ENCODE data around the gene CD38.

CD38 gene

DNA sequence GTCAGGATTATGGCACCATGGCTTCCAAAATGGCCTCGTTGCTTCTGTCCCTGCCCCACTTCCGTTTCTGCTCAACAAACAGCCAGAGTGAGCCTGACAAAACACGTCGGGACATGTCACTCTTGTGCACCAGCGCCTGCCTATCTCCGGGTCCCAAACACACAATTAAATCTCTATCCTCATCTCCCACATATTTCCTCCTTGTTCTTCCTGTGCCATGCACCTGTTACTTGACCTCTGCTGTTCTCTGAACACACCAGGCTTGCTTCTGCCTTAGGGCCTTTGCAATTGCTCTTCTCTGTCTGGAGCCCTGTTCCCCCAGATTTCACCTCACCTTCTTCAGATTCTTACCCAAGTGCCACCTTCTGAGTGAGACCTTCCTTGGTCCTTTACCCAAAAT, 12.7 kb upstream of the CD38 start:
- no peak for DNase-seq

DNA sequence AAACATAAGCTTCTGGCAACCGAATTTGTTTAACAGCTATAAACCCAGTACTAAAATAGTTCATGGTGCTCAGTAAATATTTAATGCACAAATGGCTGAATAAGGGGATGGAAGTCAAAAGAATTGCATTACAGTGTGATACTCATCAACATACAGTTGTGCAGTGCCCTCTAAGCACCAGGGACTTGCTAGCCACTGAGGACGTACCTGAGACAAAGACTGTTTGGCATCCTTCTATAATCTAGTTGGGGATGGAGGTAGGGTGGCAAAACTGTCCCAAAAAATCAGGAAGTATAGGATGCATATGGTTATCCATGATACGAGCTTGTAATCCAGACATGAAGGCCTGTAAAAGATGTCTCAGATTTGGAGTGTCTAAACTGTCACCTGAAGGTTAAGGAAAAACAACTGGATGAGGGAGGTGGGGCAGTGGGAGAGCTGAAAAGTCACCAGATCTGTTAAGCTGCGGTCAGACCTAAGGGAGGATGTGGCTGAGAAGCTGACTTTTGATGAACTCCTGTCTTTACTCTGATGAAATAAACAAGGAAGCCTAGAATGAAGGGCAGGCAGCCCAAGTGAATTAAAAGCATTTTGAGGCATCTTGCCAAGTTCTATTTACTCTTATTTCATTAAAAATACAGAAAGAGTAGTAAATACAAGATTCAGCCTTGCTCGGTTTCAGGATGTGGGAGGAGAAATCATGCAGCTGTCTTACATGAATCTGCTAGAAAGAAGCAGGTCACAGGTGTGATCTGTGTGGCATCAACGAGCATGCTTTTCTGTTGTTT, 12.0 kb upstream of the CD38 start:
- no peak for DNase-seq

DNA sequence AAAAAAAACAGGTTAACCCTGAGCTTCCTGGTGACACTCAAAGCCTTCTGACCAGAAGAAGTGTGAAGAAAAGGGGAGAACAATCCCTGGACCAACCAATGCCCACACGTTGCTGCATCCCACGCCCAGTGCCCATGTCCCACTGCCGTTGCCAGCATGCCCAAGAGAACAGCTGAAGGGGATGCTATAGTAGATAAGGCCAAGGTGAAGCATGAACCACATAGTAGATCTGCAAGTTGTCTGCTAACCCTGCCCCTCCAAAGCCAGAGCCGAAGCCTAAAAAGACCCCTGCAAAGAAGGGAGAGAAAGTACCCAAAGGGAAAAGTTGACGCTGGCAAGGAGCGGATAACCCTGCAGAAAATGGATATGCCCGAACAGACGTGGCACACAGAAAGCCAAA, 11.3 kb upstream of the CD38 start:
- DNase-seq = no peak

DNA sequence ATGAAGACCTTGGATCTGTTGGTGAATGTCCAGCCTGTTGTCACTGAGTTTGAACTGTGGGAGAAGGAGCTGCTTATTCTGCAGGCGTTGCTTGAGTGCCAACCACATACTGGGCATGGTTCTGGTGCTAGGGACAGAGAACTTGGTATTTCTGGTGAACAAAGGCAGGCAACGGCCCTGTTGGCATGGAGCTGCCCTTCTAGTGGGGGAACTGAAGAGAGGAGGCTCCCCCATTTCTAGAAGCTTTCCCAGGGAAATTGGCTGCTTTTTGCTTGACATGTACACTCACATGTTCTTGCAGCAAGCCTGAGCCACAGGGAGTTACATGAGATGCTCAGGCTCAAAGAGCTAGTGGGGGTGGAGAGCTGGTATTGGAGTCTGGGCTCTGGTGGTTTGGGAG, 8.9 kb upstream of the CD38 start:
- no peak for DNase-seq

DNA sequence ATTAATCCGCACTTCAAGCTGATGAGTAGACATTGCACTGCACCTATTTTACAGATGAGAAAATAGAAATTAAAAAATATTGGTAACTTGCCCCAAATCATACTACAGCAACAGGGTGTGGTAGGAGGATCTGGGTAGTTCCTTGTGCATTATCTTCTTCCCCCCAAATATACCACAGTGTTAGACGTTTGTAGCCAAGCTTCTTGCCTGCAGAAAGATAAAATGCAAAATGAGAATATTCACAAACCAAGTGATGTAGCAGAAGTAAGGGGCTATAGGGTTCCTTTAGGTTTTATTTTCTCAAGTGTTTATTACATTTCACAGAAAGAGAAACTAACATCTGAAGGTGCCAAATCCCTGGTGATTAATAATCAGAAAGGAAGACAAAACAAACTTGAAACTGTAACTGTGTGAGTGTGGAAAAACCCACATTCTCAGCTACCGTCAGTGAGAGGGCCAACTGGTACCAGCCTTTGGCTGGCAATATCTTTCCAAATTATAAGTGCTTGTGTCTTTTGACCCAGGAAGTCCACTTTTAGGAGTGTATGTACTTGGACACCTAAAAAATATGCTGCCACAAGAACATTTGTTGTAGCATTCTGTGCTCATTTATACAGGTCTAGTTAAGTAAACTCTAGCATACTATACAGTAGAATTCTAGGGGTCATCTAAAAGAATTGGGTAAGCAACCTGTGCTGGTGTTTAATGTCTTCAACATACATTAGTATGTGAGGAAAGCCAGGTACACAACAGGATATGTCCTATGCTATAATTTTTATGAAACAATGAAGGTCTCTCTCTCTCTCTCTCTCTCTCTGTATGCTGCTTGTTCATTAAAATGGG, 6.7 kb upstream of the CD38 start:
- no peak for DNase-seq

DNA sequence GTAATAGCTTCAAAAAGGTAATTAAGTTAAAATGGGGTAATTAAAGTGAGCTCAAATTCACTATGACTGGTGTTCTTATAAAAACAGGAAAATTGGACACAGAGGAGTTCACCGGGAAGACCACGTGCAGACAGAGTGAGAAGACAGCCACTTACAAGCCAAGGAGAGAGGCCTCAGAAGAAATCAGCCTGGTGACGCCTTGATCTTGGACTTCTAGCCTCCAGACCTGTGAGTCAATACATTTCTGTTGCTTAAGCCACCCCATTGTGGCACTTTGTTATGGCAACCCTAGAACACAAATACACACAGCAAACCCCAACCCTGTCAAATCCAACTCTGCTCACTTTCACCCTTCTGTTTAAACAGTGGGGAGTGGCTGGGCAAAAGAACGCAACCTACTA, 4.1 kb upstream of the CD38 start:
- DNase-seq = no peak

DNA sequence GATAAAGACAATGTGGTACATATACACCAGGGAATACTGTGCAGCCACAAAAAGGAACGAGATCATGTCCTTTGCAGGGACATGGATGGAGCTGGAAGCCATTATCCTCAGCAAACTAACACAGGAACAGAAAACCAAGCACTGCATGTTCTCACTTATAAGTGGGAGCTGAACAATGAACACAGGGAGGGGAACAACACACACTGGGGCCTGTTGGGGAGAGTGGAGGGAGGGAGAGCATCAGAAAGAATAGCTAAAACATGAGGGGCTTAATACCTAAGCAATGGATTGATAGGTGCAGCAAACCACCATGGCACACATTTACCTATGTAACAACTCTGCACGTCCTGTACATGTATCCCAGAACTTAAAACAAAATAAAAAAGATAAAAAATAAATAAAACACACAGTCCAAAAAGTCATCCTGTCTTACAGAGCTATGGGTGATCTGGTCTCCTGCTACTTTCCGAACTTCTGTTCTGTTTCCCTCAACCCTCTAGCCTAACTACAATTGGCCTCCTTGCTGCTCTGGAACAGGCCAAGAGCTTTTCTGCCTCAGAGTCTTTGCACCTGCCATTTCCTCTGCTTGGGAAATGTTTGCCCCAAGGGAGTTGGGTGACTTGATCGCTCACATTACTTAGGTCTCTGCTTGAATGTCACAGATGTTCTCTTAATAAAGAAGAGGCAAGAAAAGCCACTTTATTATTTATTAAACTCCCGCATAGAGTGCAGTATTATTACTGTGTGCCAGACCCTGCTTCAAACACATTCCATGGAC, 1.1 kb upstream of the CD38 start:
- no peak for DNase-seq

DNA sequence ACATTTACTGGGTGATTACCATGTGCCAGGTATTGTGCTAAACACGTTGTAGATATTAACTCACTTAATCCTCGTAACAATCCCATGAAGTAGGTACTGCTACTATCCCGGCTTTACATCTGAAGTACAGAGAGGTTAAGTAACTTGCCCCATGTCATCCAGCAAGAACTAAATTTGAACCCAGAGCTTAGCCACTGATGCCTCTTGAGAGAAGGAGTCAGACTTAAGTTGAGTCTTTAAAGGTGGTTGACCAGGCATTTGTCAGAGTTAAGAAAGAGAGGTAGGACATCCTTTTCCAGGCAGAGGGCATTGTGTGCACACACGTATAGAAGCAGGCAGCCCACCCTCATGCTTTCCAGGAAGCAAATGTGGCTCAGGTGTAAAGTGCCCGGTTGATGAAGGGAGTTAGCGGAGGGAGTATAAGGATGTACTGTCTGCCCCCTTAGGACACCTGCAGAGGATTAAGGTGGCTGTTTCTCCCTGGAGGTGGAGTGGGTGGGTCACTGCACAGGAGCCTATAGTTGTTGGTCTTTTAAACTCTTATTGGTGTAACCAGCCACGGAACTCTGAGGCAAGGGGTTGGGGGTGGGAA, 335 bp upstream of the CD38 start:
- DNase-seq = no peak

DNA sequence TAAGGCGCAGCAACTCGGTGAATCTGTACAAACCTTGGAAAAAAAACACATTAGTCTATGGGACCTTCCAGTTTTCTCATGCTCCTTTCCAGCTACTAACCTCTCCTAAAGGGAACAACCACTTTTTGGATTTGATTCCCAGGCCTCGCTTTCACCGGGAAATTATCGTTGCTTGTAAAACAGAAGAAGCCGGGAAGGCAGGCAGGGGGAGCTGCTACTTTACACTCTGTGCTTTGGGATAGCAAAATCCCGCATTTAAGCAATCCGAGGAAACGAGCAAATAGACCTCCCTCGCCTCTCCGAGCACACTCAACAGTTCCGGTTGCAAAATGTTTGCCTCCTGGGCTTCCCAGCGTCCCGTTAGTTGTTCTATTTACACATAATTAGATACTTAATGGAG, 1.2 kb downstream of the CD38 start:
- no peak for DNase-seq

DNA sequence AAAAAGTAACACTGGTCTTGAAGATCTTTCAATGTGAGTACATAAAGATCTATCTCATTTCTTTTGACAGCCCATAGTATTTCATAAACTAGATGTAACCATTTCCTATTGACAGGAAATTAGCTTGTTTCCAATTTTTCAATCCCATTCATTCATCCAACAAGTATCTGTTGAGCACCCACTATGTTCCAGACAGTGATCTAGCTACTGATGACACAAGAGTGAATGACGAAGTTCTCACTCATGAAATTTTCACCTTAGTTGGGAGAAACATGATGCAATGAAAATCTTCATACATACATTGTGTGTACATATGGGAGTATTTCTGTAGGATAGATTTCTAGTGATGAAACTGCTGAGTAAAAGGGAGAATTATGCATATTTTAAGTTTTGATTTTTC, 1.7 kb downstream of the CD38 start:
- no peak for DNase-seq

DNA sequence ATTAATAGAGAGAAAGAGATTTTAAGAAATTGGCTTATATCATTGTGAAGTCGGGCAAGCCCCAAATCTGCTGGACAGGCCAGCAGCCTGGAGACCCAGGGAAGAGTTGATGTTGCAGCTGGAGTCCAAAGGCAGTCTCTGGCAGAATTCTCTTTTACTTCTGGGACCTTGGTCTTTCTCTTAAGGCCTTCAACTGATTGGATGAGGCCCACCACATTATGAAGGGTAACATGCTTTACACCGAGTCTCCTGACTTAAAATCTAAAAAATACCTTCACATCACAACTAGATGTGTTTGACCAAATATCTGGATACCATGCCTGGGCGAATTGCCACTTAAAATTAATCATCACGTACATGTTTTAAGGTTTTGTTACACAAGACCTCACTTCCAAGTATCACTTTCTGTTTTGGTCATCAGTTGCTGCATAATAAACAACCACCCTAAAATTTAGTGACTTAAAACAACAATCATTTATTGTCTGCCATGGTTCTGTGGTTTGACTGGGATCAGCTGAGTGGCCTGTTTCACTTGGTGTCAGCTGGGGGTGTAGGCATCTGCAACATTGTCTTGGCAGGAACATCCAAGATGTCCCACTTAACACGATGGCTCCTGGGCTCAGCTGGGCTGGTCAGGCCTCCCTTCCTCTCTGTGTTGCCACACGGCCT, 3.4 kb downstream of the CD38 start:
- no peak for DNase-seq

DNA sequence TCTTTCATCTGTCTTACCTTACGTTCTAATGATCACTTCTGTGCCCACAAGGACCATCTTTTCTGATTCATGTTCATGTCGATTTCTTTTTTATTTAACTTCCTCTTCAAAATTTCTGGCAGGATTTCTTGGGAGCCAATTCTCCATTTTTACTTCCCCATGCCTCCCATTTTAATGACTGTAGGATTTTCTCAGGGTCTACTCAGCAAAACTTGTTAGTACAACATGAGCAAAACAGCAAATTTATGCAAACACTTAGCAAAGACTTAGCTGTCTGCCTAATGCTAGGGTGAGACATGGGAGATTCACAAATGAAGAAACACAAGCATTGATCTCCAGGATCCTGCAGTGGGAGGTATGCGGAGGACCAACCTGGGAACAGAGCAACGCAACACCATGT, 5.5 kb downstream of the CD38 start:
- DNase-seq = no peak

DNA sequence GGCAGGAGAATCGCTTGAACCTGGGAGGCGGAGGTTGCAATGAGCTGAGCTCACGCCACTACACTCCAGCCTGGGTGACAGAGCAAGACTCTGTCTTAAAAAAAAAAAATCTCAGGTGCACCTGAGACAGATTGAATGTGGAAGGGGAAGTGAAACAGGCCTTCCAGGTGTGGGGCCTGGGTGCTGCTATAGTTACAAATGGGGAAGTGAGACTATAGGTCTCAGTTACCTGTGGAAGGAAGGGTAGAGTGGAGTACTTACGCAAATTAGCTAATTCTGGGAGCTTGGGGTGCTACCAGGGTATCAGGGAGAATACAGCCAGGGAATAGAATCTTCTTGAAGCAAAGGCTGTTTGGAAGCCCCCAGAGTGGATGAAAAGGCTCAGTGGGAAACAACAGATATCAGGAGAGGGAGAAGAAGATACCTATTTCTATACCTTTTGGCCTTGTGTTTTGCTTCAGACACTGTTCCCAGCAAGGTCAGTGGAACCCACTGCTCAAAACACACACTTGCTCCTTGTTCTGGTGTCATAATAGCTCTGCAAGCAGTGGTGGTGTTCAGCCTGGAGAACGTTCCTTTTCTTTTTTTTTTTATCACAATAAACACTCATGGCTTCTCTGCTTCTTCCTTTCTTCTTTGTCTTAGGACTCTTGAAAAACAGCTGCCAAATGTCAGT, 7.0 kb downstream of the CD38 start:
- DNase-seq = no peak

DNA sequence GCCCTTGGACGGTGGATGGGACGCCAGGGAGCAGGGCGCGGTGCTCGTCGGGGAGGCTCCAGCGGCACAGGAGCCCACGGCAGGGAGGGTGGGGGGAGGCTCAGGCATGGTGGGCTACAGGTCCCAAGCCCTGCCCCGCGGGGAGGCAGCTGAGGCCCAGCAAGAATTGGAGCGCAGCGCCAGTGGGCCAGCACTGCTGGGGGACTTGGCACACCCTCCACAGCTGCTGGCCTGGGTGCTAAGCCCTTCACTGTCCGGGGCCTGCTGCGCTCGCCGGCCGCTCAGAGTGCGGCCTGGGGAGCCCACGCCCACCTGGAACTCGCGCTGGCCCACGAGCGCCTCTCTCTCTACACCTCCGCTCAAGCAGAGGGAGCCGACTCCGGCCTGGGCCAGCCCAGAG, 8.6 kb downstream of the CD38 start:
- DNase-seq = no peak

DNA sequence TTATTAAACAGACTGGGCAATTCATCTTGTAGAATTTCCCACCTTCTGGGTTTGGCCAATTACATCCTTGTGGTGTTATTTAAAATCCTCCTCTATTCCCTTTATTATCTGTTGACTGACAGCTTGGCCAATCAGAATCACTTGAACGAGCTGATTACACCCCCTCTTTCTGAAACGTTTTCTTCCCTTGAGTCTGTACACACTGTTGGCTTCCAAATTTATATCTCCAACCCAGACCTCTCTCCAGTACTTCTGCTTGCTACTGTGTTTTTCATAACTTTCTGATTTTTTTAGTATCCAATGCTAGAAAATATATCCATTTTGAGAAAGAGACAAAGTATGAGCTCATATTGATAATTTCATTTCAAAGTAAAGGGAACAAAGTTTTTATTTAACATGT, 14.8 kb downstream of the CD38 start:
- DNase-seq = no peak

DNA sequence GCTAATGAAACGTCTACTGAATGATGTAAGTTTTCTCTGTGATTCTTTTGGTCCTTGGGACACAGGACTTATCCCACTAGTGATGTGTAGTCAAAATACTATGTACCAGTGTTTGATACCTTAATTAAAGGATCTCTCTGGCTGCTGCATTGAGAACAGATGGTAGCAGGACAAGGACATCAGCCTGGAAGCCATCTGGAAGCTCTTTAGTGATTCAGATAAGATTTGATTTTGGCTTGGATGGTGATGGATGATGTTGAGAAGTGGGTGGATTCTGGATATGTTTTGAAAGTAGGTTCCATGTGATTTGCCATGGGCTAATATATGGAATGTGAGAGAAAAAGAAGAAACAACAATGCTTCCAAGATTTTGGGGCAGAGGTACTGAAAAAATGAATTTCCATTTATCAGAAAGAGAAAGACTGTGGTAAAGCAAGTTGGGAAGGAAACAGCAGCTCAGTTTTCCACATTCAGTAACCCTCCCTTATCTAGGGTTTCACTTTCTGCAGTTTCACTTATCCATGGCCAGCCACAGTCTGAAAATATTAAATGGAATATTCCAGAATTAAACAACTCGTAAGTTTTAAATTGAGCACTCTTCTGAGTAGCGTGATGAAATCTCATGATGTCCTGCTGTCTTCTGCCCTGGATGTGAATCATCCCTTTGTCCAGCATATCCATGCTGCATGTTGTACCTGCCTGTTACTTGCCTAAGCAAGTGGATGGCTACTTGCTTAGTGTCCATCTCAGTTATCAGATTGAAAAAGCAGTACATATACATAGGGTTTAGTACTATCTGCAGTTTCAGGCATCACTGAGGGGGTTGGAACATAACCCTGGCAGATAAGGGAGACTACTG, 15.6 kb downstream of the CD38 start:
- no peak for DNase-seq

DNA sequence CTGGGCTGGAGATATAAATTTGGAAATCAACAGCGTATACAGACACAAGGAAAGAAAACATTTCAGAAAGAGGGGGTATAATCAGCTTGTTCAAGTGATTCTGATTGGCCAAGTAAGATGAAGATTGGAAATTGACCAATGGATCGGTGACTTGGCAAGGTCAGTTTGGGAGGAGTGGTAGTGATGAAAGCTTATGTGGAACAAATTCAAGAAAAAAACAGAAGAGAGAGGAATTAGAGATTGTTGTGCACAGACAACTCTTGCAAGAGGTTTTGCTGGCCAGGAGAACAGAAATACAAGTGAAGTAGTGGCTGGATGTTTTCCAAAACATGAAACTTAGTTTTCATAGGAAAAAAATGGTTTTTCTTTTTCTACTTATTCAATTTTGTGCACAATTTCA, 16.3 kb downstream of the CD38 start:
- no peak for DNase-seq

DNA sequence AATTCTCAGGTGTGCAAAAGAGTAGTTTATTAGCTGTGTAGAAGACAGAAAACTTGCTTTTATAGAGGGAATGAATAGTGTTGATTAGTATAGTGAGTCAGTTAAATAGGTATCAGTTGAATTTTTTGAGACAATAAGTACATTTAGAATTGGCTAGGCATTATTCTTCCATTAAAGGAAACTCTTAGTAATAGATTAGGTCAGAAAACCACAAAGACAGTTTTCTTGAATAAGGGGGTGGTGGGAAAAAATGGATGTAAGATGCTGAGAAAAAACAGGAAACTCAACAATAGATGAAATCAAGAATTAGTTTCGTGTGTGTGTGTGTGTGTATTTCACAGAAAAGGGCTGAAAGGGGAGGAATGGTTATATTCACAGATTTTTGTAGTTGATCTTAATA, 16.8 kb downstream of the CD38 start:
- no peak for DNase-seq

DNA sequence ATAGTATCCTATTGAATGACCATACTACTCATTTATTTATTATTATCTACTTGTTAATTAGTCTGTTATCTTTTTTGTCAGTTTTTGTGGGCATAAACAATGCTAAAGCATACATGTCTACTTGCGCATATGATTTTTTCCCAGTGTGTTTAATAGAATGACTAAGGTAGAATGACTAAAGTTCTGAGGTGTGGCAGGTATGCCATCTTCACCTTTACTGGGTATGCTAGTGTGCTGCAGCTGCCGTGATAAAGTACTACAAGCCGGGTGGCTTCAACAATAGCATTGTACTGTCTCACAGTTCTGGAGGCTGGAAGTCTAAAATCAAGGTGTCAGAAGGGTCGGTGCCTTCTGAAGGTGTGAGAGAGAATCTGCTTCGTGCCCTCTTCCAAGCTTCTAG, 19.2 kb downstream of the CD38 start:
- DNase-seq = no peak

DNA sequence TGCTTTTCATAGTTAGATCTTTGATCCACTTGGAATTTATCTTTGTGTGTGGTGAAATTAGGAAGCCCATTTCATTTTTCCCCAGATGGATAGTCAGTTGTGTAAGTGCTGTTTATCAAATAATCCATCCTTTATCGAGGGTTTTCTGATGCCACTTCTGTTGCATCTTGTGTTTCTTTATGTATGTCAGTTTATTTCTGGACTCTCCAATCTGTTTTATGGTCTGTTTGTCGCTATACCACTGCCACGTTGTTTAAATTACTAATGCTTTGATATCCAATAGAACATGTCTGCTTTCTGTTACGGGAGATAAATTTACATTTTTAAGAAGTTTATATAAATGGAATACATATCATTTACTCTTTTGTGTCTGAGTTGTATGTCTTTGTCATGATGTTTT, 21.0 kb downstream of the CD38 start:
- DNase-seq = no peak

DNA sequence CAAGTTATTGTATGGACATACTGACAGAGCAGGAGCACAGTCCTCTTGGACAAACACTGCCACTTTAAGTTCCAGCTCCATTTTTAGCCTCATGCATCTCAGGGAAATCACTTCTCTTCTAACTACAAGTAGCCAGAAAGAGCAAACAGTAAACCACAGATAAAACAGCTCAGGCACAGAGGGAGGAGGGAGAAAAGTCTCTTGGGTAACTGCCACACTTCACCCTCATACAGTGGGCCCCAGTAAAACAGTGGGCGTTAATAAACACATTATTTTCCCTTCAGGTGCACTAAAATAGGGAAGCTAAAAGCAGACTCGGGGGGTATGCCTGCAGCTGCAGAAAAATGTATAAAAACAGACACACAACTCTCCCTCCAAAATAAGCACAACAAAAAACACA, 21.6 kb downstream of the CD38 start:
- DNase-seq = no peak
